ENCODE data around the gene TMEM184A. TPM values are rescaled to one million over a fixed set of nuclear protein-coding genes. Genes with fewer than 3 reads are reported as not detected.

Gene TMEM184A
- total and polyA plus RNA-seq, 2 of the 13 experiments (the other 11 are each of a cell fraction or from before 2014, with no cell fraction given), result 9.5 to 20.4 TPM

DNA sequence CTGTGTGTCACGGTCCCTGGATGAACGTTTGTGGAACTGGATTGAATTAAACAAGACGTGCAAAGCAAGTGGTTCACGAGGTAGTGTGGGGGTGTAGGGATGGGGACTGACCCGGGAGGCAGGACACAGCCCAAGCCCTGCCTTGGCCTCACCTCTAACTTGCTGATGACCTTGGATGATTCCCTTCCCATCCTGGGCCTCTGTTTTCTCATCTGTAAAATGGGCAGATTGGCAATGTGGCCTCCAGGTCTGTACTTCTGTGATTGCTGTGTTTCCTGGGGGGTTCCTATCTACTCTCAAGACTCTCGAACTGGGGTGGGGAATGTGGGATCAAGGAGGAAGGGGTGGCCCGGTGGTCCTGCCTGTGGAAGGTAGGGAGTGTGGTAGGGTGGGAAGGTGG is 19.8 kb upstream of the TMEM184A start:
- no peak overlapping the region for H2AFZ ChIP-seq (ENCODE audit: low read length)
- H3K9ac ChIP-seq (ENCODE audit: insufficient read depth, low read depth, low read length), result no peak overlapping the region
- ChIA-PET CTCF (ENCODE audit: low intra/inter-chr PET ratio, low total read pairs) (no interaction called here), POLR2A (no interaction called here)
- FAIRE-seq (no peak), ATAC-seq (no peak), DNase-seq (ENCODE audit: low spot score) (no peak)
- H3K79me2 ChIP-seq (ENCODE audit: insufficient read depth, low read length), result no peaks in the 10 kb centered on the region
- no peak overlapping the region for H3K4me2 ChIP-seq (ENCODE audit: low read depth, low read length)
- H3K4me3 ChIP-seq (replicated peaks in 1 of 3; ENCODE audit: insufficient read depth in 1 of 3, low read depth in 2 of 3, low read length in 3 of 3), result no peak overlapping the region
- peak; percentile 52; the same call in 1 of the 2 replicates for TF ChIP-seq ZMYM3 (CRISPR knock-in tag; IDR thresholded peaks at IDR 0.05)
- peak; percentile 85 for TF ChIP-seq ZNF629 (CRISPR knock-in tag; conservative IDR thresholded peaks at IDR 0.05)
- TF ChIP-seq ONECUT2 (CRISPR knock-in tag; IDR thresholded peaks at IDR 0.05), result no peak
- TF ChIP-seq ZNF570 (CRISPR knock-in tag; IDR thresholded peaks at IDR 0.05; ENCODE audit: borderline replicate concordance), result no peak
- TF ChIP-seq ZNF672 (CRISPR knock-in tag; IDR thresholded peaks at IDR 0.05), result no peak
- no peak for TF ChIP-seq ZNF687 (CRISPR knock-in tag; IDR thresholded peaks at IDR 0.05)
- no peaks in the 10 kb centered on the region for H3K36me3 ChIP-seq (replicated peaks in 1 of 2; ENCODE audit: control insufficient read depth in 1 of 2, insufficient read depth in 2 of 2, low read length in 2 of 2)
- in situ Hi-C loops (cut with HindIII; ENCODE audit: extremely low pct_ligation_motif_present, low pct_unique_long_range_greater_than_20kb) (loop anchor here (25.0 kb wide), 1 partner anchor 636 kb away; no protein-coding TSS in a partner anchor), intact Hi-C loops (cut with micrococcal nuclease; ENCODE audit: unreplicated experiment) (loop anchor here (5.0 kb wide), 1 partner anchor 181 kb away; no protein-coding TSS in a partner anchor)
- H3K4me1 ChIP-seq (ENCODE audit: insufficient read depth, low read length), result peaks cover 10% of the 10 kb centered on the region
- H4K20me1 ChIP-seq (ENCODE audit: insufficient read depth, low read length), result no peaks in the 10 kb centered on the region
- no peak overlapping the region for H3K27ac ChIP-seq (ENCODE audit: extremely low read length, insufficient read depth, low read length)
- no peaks in the 10 kb centered on the region; a peak in 1 of 5 replicates for H3K27me3 ChIP-seq (ENCODE audit: control insufficient read depth in 1 of 2, insufficient read depth in 2 of 2, low read length in 2 of 2)
- WGBS (ENCODE audit: low lambda C conversion rate), result 33% methylated on average over 7 of the region's 7 CpGs
- no TSS peak for BruUV-seq (replicated peaks)
- H3K9me3 ChIP-seq (ENCODE audit: low read length), result no peaks in the 10 kb centered on the region

Data from HepG2 (cell line).